DOHH2 (cell line): ENCODE data around the gene SAMSN1.

Experiments
- CTCF ChIP-seq: fragments of 200-600 bp; sonication (generic); IDR thresholded peaks from one replicate; pipeline ENCODE4 v1.5.1; 2014; ENCODE audit warnings: antibody characterized with exemption, mild to moderate bottlenecking, low read depth, low read length; ENCODE audit not compliant: poor library complexity, severe bottlenecking
- EZH2phosphoT487 ChIP-seq: fragments of 200-600 bp; sonication (generic); IDR thresholded peaks from 2 replicates; pipeline ENCODE4 v1.6.1; 2017; ENCODE audit warnings: borderline replicate concordance, mild to moderate bottlenecking, antibody characterized with exemption, low read length, moderate library complexity, mixed read lengths

GRCh38 chr21:14593230-14593629, 47.1 kb upstream of the SAMSN1 start:
- no peak for TF ChIP-seq CTCF
- TF ChIP-seq EZH2phosphoT487 = no peak
